Measurements from ENCODE around the gene ERMARD. TPM values are rescaled to one million over a fixed set of nuclear protein-coding genes. Genes with fewer than 3 reads are reported as not detected.

ERMARD gene
- total RNA-seq, 1 donor from 2014 or later: 25.4 TPM

DNA sequence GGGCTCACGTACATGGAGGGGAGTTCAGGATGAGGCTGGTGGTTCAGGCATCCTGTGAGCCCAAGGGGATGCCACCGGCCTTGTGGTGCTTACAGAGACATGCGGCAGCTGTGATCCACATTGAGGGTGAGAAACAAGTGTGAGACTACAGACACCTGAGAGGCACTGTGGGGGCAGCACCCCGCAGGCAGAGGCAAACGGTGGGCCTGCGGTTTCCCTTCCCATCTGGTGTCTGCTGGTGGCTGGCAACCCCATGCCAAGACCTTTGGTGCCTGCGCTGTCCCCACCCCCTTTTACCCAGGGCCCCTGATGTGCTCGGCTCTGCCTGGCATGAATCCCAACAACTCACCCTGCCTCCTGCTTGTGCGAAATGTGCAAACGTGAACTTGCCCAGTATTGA is 42.0 kb downstream of the ERMARD start:
- intact Hi-C loops (cut with DNase I): no loop called here
- no peak for DNase-seq

DNA sequence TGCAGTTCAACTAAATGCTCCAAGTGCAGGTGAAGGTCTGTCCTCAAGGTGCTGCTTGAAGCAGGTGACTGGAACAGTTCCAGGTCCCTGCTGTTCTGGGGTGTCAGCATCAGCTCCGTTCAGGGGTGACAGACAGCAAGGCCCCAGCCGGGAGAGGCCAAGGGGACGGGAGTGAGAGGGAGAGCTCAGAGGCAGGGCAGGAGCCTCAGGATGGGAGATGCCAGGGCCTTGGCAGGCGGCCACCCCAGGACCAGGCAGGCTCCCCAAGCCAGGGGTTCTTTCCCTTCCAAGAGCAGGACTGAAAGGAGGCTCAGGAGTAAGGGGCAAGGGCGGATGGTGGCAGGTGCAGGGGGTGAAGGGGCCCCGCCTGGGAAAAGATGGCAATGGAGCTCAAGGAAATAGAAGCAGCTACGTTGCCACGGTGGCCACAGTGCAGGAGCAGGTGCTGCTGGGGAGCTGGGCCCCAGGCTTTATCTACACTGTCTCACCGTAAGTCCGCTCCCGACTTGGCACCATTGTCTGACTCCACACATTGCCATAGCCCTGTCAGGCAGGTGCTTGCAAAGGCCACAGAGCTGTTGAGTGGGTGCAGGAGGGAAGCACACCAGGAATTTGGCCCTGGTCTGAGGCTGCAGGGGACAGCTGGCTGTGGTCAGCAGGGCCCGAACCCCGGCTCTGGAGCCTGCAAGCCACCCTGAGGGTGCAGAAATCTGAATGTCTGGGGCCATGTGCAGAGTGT is 43.1 kb downstream of the ERMARD start:
- intact Hi-C loops (cut with DNase I): no loop called here
- DNase-seq: no peak
- no peak for ATAC-seq

More for the DNA sequence above, 42.0 kb downstream of the ERMARD start:
- Histone ChIP-seq H3K27ac (no peak overlapping the region), H3K36me3 (no peaks in the 10 kb centered on the region), H3K9me3 (no peaks in the 10 kb centered on the region), H3K4me1 (peaks cover 15% of the 10 kb centered on the region), H3K27me3 (ENCODE audit: low read depth) (no peaks in the 10 kb centered on the region), H3K4me3 (no peak overlapping the region)
- TF ChIP-seq, protein P1, sequence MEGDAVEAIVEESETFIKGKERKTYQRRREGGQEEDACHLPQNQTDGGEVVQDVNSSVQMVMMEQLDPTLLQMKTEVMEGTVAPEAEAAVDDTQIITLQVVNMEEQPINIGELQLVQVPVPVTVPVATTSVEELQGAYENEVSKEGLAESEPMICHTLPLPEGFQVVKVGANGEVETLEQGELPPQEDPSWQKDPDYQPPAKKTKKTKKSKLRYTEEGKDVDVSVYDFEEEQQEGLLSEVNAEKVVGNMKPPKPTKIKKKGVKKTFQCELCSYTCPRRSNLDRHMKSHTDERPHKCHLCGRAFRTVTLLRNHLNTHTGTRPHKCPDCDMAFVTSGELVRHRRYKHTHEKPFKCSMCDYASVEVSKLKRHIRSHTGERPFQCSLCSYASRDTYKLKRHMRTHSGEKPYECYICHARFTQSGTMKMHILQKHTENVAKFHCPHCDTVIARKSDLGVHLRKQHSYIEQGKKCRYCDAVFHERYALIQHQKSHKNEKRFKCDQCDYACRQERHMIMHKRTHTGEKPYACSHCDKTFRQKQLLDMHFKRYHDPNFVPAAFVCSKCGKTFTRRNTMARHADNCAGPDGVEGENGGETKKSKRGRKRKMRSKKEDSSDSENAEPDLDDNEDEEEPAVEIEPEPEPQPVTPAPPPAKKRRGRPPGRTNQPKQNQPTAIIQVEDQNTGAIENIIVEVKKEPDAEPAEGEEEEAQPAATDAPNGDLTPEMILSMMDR (IDR thresholded peaks at IDR 0.05): no peak
- no peak for ATAC-seq

DNA sequence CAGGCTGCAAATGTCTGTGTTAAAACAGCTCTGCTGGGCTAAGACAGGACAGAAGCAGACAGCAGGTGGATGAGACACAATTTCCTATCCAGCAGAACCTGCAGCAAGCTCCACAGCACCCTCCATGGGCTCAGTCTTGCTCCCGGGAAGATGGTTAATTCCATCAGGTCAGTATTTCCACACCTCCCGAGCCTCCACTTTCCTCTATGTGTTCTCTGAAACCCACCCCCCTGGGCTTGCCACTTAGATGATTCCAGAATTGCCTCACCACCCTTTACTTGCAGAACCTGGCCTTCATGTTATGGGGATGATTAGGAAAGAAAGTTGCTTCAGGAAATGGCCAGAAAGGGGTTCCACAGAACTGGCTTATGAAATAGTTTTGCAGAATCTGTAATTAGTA is 43.8 kb downstream of the ERMARD start:
- ATAC-seq: no peak
- H3K4me1 ChIP-seq: peaks cover 11% of the 10 kb centered on the region
- no peak overlapping the region for H3K27ac ChIP-seq
- H3K36me3 ChIP-seq: no peaks in the 10 kb centered on the region
- no peak for DNase-seq
- H3K27me3 ChIP-seq (ENCODE audit: low read depth): no peaks in the 10 kb centered on the region
- TF ChIP-seq, protein P1 (IDR thresholded peaks at IDR 0.05): no peak
- intact Hi-C loops (cut with DNase I): no loop called here
- H3K9me3 ChIP-seq: no peaks in the 10 kb centered on the region
- H3K4me3 ChIP-seq: no peak overlapping the region

More for the DNA sequence above, 43.1 kb downstream of the ERMARD start:
- TF ChIP-seq, protein P1 (IDR thresholded peaks at IDR 0.05): no peak
- Histone ChIP-seq H3K27me3 (ENCODE audit: low read depth) (no peaks in the 10 kb centered on the region), H3K4me1 (peaks cover 14% of the 10 kb centered on the region), H3K36me3 (no peaks in the 10 kb centered on the region), H3K27ac (no peak overlapping the region), H3K4me3 (no peak overlapping the region), H3K9me3 (no peaks in the 10 kb centered on the region)

DNA sequence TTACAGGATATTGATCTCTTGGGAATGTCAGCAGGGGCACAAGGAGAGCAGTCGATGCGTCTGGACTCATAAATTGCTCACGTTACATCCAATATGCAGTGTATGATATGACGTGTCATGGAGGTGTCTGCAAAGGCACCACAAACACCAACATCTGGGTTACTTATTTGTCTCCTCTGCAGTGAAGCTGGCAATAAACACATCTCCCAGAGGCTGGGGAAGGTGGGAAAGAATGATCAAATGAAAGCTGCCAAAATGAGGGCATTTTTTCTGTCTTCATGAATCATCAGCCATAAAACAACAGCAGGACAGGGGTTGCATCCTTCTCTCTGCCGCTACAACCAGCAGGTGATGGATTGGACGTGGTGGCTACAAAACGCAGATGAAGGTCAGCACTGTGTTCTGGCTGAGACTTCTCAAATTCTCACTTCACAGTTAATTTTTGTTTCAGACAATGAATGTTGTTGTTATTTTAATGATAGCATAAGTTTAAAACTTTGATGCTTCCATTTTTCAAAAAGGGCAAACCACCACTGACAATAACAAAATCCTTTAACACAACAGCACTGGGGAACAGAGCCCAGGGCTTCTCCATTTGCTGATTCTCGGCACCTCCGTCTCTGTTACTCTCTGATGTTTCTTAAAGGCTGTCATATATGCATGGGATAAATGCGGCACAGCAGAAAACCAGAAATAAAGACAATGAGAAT is 47.5 kb downstream of the ERMARD start:
- DNase-seq (no peak), ATAC-seq (no peak)
- Histone ChIP-seq H3K27ac (no peak overlapping the region), H3K9me3 (no peaks in the 10 kb centered on the region), H3K27me3 (ENCODE audit: low read depth) (no peaks in the 10 kb centered on the region), H3K4me1 (peaks cover 18% of the 10 kb centered on the region), H3K36me3 (no peaks in the 10 kb centered on the region), H3K4me3 (no peak overlapping the region)
- TF ChIP-seq, protein P1 (IDR thresholded peaks at IDR 0.05): no peak
- intact Hi-C loops (cut with DNase I): no loop called here

DNA sequence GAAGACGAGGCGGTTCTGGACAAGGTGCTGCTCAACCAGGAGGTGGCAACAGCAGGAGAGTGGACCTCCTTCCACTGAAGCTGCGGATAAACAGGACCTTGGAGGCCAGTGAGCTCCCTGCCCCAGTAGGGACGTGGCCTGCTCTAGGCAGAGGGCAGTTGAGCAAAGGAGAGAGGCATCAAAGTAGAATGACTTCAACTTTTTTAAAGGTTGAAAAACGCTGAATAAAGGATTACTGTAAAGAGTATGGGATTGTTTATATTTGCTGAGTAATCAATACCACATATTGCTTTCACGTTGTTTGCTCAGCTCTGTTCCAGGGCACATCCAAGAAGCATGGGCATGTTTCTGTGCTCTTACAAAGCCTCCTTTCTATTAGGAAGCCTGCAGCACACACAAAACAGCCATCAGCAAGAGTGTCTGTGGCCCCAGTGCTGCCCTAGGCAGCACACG is 48.1 kb downstream of the ERMARD start:
- Histone ChIP-seq H3K36me3 (no peaks in the 10 kb centered on the region), H3K27me3 (ENCODE audit: low read depth) (no peaks in the 10 kb centered on the region), H3K9me3 (no peaks in the 10 kb centered on the region), H3K4me1 (peaks cover 18% of the 10 kb centered on the region), H3K4me3 (no peak overlapping the region), H3K27ac (no peak overlapping the region)
- intact Hi-C loops (cut with DNase I): no loop called here
- ATAC-seq (no peak), DNase-seq (no peak)
- TF ChIP-seq, protein P1 (IDR thresholded peaks at IDR 0.05): no peak

All from lower lobe of right lung (tissue), 2 donors.